PC-3 (cell line): Measurements from ENCODE around the gene RCOR2. TPM values are rescaled to one million over a fixed set of nuclear protein-coding genes. Genes with fewer than 3 reads are reported as not detected.

Source experiments
- ATAC-seq: fragments of 200-7000 bp; cut with Tn5 transposase; 2 replicates; pipeline ENCODE4 v1.9.1; 2020; ENCODE audit warnings: mild to moderate bottlenecking, moderate library complexity
- BruUV-seq: library from RNA; stranded (reverse); fragments of 400-500 nt; replicated peaks from 2 replicates; lab custom pipeline; 2021; lab: Mats Ljungman, UMichigan
- CTCF ChIA-PET: fragments of 300-600 bp; sonication (Branson Sonifier 250); formaldehyde crosslinking; loops from one replicate; lab custom pipeline; 2022; ENCODE audit warnings: antibody characterized with exemption; lab: Charles Lee
- POLR2A ChIA-PET: fragments of 300-600 bp; sonication (Branson Sonifier 250); formaldehyde crosslinking; loops from one replicate; lab custom pipeline; 2022; ENCODE audit warnings: antibody characterized with exemption; ENCODE audit not compliant: unreplicated experiment; lab: Charles Lee
- DNase-seq: peaks from one replicate; pipeline ENCODE4 v3.0.0-alpha.2; 2015
- H2AFZ ChIP-seq: fragments of 300-600 bp; sonication (generic); 2 replicates; pipeline ENCODE4 v1.6.0; 2016; ENCODE audit warnings: antibody characterized with exemption, low read length
- H3F3A ChIP-seq: fragments of 300-600 bp; sonication (generic); one replicate; pipeline ENCODE4 v1.6.0; 2017; ENCODE audit warnings: antibody characterized with exemption, low read length, control low read depth, mild to moderate bottlenecking; ENCODE audit not compliant: unreplicated experiment
- H3K27ac ChIP-seq: fragments of 300-600 bp; sonication (generic); 2 replicates; pipeline ENCODE4 v1.5.1; 2016; ENCODE audit warnings: mild to moderate bottlenecking, low read length
- H3K27me3 ChIP-seq: fragments of 300-600 bp; sonication (generic); 2 replicates; pipeline ENCODE4 v1.6.1; 2016; ENCODE audit warnings: low read length, mixed read lengths
- H3K36me3 ChIP-seq: fragments of 300-600 bp; sonication (generic); 2 replicates; pipeline ENCODE4 v1.6.1; 2016; ENCODE audit warnings: low read depth, mixed run types, low read length, mixed read lengths
- H3K4me1 ChIP-seq: fragments of 300-600 bp; sonication (generic); 2 replicates; pipeline ENCODE4 v1.5.1; 2016; ENCODE audit warnings: low read length; ENCODE audit not compliant: insufficient read depth
- H3K4me2 ChIP-seq: fragments of 300-600 bp; sonication (generic); 2 replicates; pipeline ENCODE4 v1.6.0; 2016; ENCODE audit warnings: low read length
- H3K4me3 ChIP-seq: fragments of 300-600 bp; sonication (generic); 2 replicates; pipeline ENCODE4 v1.5.1; 2016; ENCODE audit warnings: mild to moderate bottlenecking, low read length, mixed read lengths
- H3K79me2 ChIP-seq: fragments of 300-600 bp; sonication (generic); 2 replicates; pipeline ENCODE4 v1.6.1; 2017; ENCODE audit warnings: low read length, mixed read lengths
- H3K9ac ChIP-seq: fragments of 300-600 bp; sonication (generic); 2 replicates; pipeline ENCODE4 v1.6.0; 2016; ENCODE audit warnings: mild to moderate bottlenecking, low read length
- H3K9me2 ChIP-seq: fragments of 300-600 bp; sonication (generic); replicated peaks from 2 replicates; pipeline ENCODE4 v1.6.1; 2016; ENCODE audit warnings: mixed run types, low read length, mixed read lengths
- H3K9me3 ChIP-seq: fragments of 300-600 bp; sonication (generic); 2 replicates; pipeline ENCODE4 v1.6.1; 2016; ENCODE audit warnings: low read length, mixed read lengths
- H4K20me1 ChIP-seq: fragments of 300-600 bp; sonication (generic); 2 replicates; pipeline ENCODE4 v1.6.1; 2016; ENCODE audit warnings: low read length, mixed read lengths
- EZH2 ChIP-seq: fragments of 300-600 bp; sonication (generic); IDR thresholded peaks from one replicate; pipeline ENCODE4 v1.6.1; 2017; ENCODE audit warnings: antibody characterized with exemption, mild to moderate bottlenecking, low read length; ENCODE audit not compliant: unreplicated experiment
- EZH2phosphoT487 ChIP-seq: fragments of 300-600 bp; sonication (generic); IDR thresholded peaks from 2 replicates; pipeline ENCODE4 v1.6.1; 2018; ENCODE audit warnings: mild to moderate bottlenecking, antibody characterized with exemption, low read length, borderline replicate concordance
- intact Hi-C: fragments of 100-400 bp; cut with micrococcal nuclease; formaldehyde crosslinking; loops from 2 replicates; pipeline ENCODE4 v1.9.0; 2023
- total RNA-seq: library from RNA; depleted of rRNA; stranded (reverse); fragments of >200 nt; gene quantifications from 2 replicates; pipeline ENCODE4 v1.2.3, GENCODE V29; 2014
- TF ChIP-seq, protein P1 (sequence below): fragments of 300-600 bp; sonication (generic); conservative IDR thresholded peaks from 2 replicates; pipeline ENCODE4 v1.5.1; 2017; ENCODE audit warnings: antibody characterized with exemption, low read depth, mild to moderate bottlenecking, low read length

Gene RCOR2
- total RNA-seq, 1 experiment from 2014 or later, result 1.4 TPM

DNA sequence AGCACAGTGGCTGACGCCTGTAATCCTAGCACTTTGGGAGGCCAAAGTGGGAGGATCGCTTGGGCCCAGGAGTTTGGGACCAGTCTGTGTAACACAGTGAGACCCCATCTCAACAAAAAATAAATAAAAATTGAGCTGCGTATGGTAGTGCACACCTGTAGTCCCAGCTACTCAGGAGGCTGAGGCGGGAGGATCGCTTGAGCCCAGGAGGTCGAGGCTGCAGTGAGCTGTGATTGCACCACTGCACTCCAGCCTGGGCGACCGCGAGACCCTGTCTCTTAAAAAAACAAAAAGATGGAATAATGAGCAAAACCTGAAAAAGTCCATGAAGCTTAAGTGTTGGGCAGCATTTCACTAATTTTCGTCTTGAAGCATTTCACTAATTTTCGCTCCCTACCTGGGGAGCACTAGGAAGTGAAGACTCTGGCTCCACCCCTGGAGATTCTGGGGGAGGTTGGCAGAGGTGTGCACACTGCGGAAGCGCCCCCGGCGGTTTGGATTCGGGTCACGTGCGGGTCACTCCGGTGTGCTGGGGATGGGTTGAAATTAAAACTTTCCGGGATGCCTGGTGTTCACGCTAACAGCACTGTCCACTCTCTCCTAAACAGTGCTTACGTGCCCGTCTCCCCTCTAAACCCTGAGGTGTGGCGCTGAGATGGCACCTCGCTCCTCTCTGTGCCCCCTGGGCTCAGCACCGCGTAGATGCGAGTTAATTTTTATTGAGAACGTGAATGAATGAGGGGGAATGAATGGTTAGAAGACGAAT is 20.9 kb upstream of the RCOR2 start:
- Histone ChIP-seq H4K20me1 (peaks cover 5% of the 10 kb centered on the region; the same call in 1 of the 2 replicates), H3K79me2 (peaks cover 41% of the 10 kb centered on the region), H3K9me3 (no peaks in the 10 kb centered on the region), H3K27me3 (no peaks in the 10 kb centered on the region), H3K4me2 (peak overlapping the region; percentile 96), H3K4me3 (peak overlapping the region; percentile 66), H3K9ac (peak overlapping the region; percentile 33), H3K36me3 (peaks cover 4% of the 10 kb centered on the region; the same call in 1 of the 2 replicates), H3F3A (no peaks in the 10 kb centered on the region), H2AFZ (peak overlapping the region; percentile 93), H3K27ac (peak overlapping the region; percentile 8), H3K9me2 (no peaks in the 10 kb centered on the region), H3K4me1 (peaks cover 14% of the 10 kb centered on the region)
- TF ChIP-seq EZH2phosphoT487, result no peak
- TF ChIP-seq EZH2, result no peak
- TF ChIP-seq, protein P1, sequence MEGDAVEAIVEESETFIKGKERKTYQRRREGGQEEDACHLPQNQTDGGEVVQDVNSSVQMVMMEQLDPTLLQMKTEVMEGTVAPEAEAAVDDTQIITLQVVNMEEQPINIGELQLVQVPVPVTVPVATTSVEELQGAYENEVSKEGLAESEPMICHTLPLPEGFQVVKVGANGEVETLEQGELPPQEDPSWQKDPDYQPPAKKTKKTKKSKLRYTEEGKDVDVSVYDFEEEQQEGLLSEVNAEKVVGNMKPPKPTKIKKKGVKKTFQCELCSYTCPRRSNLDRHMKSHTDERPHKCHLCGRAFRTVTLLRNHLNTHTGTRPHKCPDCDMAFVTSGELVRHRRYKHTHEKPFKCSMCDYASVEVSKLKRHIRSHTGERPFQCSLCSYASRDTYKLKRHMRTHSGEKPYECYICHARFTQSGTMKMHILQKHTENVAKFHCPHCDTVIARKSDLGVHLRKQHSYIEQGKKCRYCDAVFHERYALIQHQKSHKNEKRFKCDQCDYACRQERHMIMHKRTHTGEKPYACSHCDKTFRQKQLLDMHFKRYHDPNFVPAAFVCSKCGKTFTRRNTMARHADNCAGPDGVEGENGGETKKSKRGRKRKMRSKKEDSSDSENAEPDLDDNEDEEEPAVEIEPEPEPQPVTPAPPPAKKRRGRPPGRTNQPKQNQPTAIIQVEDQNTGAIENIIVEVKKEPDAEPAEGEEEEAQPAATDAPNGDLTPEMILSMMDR, result no peak
- ChIA-PET POLR2A (no interaction called here), CTCF (interaction anchor here (0.6 to 1.9 kb wide), 3 partner anchors 8 to 1815 kb away, joined by 3 to 8 read pairs (median 4); partner anchors contain the start of gene MARK2)
- DNase-seq (peak; percentile 51), ATAC-seq (peak; percentile 10)
- no TSS peak for BruUV-seq
- intact Hi-C loops, result loop anchor here (2.0 kb wide), 1 partner anchor 97 kb away; no protein-coding TSS in a partner anchor

DNA sequence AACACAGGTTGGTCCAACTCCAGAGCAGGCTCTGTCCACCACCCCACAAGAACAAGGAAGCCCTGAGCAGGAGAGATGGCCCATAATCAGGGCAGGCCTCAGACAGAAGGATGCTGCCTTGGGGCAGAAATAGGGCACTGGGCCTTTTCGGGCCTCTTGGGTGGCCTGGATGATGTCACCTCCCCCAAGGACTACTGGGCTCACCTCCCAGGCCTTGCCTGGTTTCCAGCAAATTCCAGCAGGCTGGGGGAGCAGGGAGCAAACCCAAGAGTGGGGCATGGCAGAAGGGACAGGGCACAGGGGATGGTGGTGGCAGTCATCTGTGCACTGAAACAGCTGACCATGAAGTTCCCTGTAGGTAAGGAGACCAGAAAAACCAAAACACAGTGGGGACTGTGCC is 16.5 kb upstream of the RCOR2 start:
- Histone ChIP-seq H3K4me2 (no peak overlapping the region), H3K9me3 (no peaks in the 10 kb centered on the region), H3K4me3 (no peak overlapping the region), H3K36me3 (no peaks in the 10 kb centered on the region), H2AFZ (no peak overlapping the region), H3F3A (no peaks in the 10 kb centered on the region), H3K79me2 (no peaks in the 10 kb centered on the region), H3K27me3 (no peaks in the 10 kb centered on the region), H4K20me1 (no peaks in the 10 kb centered on the region), H3K4me1 (peaks cover 8% of the 10 kb centered on the region), H3K9me2 (no peaks in the 10 kb centered on the region), H3K27ac (no peak overlapping the region), H3K9ac (no peak overlapping the region)
- no peak for DNase-seq
- intact Hi-C loops, result no loop called here
- no TSS peak for BruUV-seq
- TF ChIP-seq EZH2, result no peak
- TF ChIP-seq EZH2phosphoT487, result no peak
- TF ChIP-seq, protein P1, result no peak
- no peak for ATAC-seq
- POLR2A ChIA-PET, result no interaction called here
- CTCF ChIA-PET, result interaction anchor here (1.5 kb wide), 1 partner anchor 16 kb away, joined by 8 read pairs; the partner anchor contains the start of gene RCOR2

DNA sequence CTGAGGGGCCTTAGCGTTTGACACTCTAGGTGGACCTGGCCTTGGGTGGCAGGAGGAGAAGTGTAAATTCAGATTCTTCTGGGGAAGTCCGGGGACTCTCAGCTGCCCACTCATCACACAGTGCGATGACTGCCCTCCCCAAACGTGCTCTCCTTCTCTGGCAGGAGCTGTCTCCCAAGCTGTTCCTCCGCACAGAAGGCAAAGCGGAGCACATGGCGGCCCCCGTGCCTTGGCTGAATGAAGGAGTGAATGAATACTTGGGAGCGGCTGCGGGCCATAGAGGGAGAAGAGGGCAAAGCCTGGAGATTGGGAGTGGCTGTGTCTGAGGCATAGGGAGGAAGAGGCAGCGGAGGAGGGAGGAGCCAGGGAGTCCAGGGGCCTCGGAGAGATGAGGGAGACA is 14.9 kb upstream of the RCOR2 start:
- Histone ChIP-seq H2AFZ (no peak overlapping the region), H3K9ac (no peak overlapping the region), H3K4me3 (no peak overlapping the region), H3K4me2 (no peak overlapping the region), H3F3A (no peaks in the 10 kb centered on the region), H3K9me2 (no peaks in the 10 kb centered on the region), H3K27me3 (no peaks in the 10 kb centered on the region), H3K36me3 (no peaks in the 10 kb centered on the region), H3K4me1 (no peaks in the 10 kb centered on the region; the same call in 1 of the 2 replicates), H3K79me2 (no peaks in the 10 kb centered on the region), H3K27ac (no peak overlapping the region), H4K20me1 (no peaks in the 10 kb centered on the region), H3K9me3 (no peaks in the 10 kb centered on the region)
- ChIA-PET CTCF (no interaction called here), POLR2A (no interaction called here)
- intact Hi-C loops, result no loop called here
- ATAC-seq, result no peak
- DNase-seq, result no peak
- TF ChIP-seq EZH2 (no peak), EZH2phosphoT487 (no peak)
- TF ChIP-seq, protein P1, result no peak
- no TSS peak for BruUV-seq
